Esophagus (tissue), 2 donors: ENCODE data around the gene OR5K2. TPM values are rescaled to one million over a fixed set of nuclear protein-coding genes. Genes with fewer than 3 reads are reported as not detected.

Source experiments
- H3K27ac ChIP-seq, 2 donors: one replicate each; pipeline ENCODE4 v1.5.1; 2013; ENCODE audit warnings: low read depth in 2 of 2, mild to moderate bottlenecking in 2 of 2, inconsistent platforms in 1 of 2, low read length in 1 of 2, moderate library complexity in 1 of 2
- H3K27me3 ChIP-seq, 2 donors: one replicate each; pipeline ENCODE4 v1.6.1; 2013; ENCODE audit warnings: low read length in 2 of 2, control low read depth in 1 of 2, mild to moderate bottlenecking in 1 of 2; ENCODE audit not compliant: insufficient read depth in 2 of 2, control insufficient read depth in 1 of 2
- H3K36me3 ChIP-seq, 2 donors: one replicate each; pipeline ENCODE4 v1.6.1; 2013; ENCODE audit warnings: low read length in 1 of 2; ENCODE audit not compliant: control insufficient read depth in 2 of 2, insufficient read depth in 2 of 2
- H3K4me1 ChIP-seq, 2 donors: one replicate each; pipeline ENCODE4 v1.6.1; 2013; ENCODE audit warnings: low read length in 1 of 2; ENCODE audit not compliant: control insufficient read depth in 2 of 2, insufficient read depth in 2 of 2
- H3K4me3 ChIP-seq, 2 donors: one replicate each; pipeline ENCODE4 v1.5.1; 2013; ENCODE audit warnings: low read length in 2 of 2, mild to moderate bottlenecking in 2 of 2, low read depth in 1 of 2, moderate library complexity in 1 of 2
- H3K9me3 ChIP-seq, 2 donors: one replicate each; pipeline ENCODE4 v1.6.1; 2013; ENCODE audit warnings: mild to moderate bottlenecking in 2 of 2, low read depth in 1 of 2, low read length in 1 of 2, moderate library complexity in 1 of 2; ENCODE audit not compliant: control insufficient read depth in 2 of 2, insufficient read depth in 1 of 2
- WGBS, 2 donors: extraction: QIAGEN DNeasy Blood & Tissue Kit; methylation state at CpG; one replicate each; pipeline ENCODE4 v1.1.7; 2013; 5-methylcytosine and 5-hydroxymethylcytosine counted together
- polyA plus RNA-seq, 2 donors: library from polyadenylated mRNA; stranded (reverse); fragments of 200-250 nt; gene quantifications; one replicate each; pipeline ENCODE4 v1.2.3, GENCODE V29; 2013
- donor health status: healthy with polysubstance abuse.
- donor health status: Bipolar disorder and iron deficiency.

The OR5K2 gene
- polyA plus RNA-seq = not detected

- Histone ChIP-seq H3K4me1 (no peaks in the 10 kb centered on the region), H3K27ac (no peak within 1 kb of the TSS), H3K4me3 (no peak within 1 kb of the TSS), H3K27me3 (no peaks in the 10 kb centered on the region), H3K9me3 (no peaks in the 10 kb centered on the region), H3K36me3 (no peaks in the 10 kb centered on the region)
- WGBS, 2 donors = 79 to 86% methylated on average over 2 of the region's 2 CpGs
Measured at GRCh38 chr3:98497381-98497780, at the start of gene OR5K2. Gene OR5K2 (plus strand): TSS chr3:98497681. CDS start chr3:98497681, 0 bp downstream.

- H3K4me1 ChIP-seq = no peaks in the 10 kb centered on the region
- H3K27ac ChIP-seq = peak overlapping the region in 1 of 2 donors; percentile 57
- H3K4me3 ChIP-seq = no peak overlapping the region
- no peaks in the 10 kb centered on the region for H3K27me3 ChIP-seq
- H3K9me3 ChIP-seq = peaks cover 0 to 2% of the 10 kb centered on the region in 2 donors
- 82 to 85% methylated on average over 7 of the region's 7 CpGs for WGBS, 2 donors
- no peaks in the 10 kb centered on the region for H3K36me3 ChIP-seq
Measured at GRCh38 chr3:98449606-98450193, 47.8 kb upstream of the OR5K2 start.

DNA sequence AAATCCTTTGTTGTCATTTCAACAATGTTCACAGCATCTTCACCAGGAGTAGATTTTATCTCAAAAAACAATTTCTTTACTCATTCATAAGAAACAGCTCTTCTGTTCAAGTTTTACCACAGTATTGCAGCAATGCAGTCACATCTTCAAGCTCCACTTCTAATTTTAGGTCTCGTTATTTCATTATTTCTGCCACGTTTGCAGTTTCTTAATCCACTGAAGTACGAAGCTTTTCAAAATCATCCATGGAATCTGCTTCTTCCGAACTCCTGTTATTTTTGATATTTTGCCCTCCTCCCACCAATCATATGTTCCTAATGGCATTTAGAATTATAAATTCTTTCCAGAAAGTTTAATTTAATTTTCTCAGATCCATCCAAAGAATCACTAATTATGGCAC is 47.1 kb upstream of the OR5K2 start:
- Histone ChIP-seq H3K27me3 (no peaks in the 10 kb centered on the region), H3K36me3 (no peaks in the 10 kb centered on the region), H3K27ac (no peak overlapping the region), H3K9me3 (peaks cover 0 to 2% of the 10 kb centered on the region in 2 donors), H3K4me3 (no peak overlapping the region), H3K4me1 (no peaks in the 10 kb centered on the region)
- 81 to 89% methylated on average over 4 of the region's 4 CpGs for whole genome bisulfite sequencing, 2 donors

DNA sequence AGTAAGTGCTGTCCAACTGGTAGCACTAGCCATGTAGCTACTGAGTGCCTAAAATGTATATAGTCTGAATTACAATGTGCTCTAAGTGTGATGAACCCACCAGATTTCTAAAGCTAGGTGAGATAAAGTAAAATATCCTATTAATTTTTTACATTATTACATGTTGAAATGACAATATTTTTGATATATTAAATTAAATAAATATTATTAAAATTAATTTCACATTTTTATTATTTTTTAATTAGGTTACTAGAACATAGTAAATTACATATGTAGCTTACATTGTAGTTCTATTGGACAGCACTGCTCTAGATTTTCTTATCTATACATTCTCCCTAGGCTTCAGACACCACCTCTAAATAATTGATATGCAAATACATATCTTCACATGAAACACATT is 43.7 kb upstream of the OR5K2 start:
- Histone ChIP-seq H3K36me3 (no peaks in the 10 kb centered on the region), H3K9me3 (peaks cover 0 to 2% of the 10 kb centered on the region in 2 donors), H3K27me3 (no peaks in the 10 kb centered on the region), H3K4me1 (no peaks in the 10 kb centered on the region), H3K27ac (no peak overlapping the region), H3K4me3 (no peak overlapping the region)

- WGBS, 2 donors = 80 to 88% methylated on average over 1 of the region's 1 CpG
- Histone ChIP-seq H3K4me1 (no peaks in the 10 kb centered on the region), H3K9me3 (peaks cover 0 to 2% of the 10 kb centered on the region in 2 donors), H3K27me3 (no peaks in the 10 kb centered on the region), H3K36me3 (no peaks in the 10 kb centered on the region), H3K27ac (no peak overlapping the region), H3K4me3 (no peak overlapping the region)
Measured at GRCh38 chr3:98454929-98455328, 42.6 kb upstream of the OR5K2 start.

DNA sequence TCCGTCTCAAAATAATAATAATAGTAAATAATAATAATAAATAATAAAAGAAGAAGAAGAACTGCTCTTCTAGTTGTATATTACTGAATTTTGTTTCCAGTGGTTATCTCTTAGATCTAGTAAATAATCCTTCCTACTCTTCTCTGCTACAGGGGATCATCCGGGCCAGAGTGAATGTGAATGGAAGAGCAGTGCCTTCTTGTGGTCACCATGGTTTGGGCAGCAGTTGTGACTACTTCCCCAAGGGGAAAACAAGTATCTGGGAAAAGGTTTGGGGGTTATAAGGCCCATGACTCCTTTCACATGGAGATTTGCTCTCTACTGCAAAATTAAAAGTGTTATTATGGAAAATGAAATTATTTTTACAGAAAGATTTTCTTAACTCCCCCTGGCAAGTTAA is 39.9 kb upstream of the OR5K2 start:
- 86 to 88% methylated on average over 2 of the region's 2 CpGs for WGBS, 2 donors
- Histone ChIP-seq H3K36me3 (no peaks in the 10 kb centered on the region), H3K9me3 (peaks cover 0 to 2% of the 10 kb centered on the region in 2 donors)

GRCh38 chr3:98460220-98460619 is 37.3 kb upstream of the OR5K2 start:
- no peak overlapping the region for H3K4me3 ChIP-seq
- no peaks in the 10 kb centered on the region for H3K9me3 ChIP-seq
- H3K36me3 ChIP-seq = no peaks in the 10 kb centered on the region
- no peaks in the 10 kb centered on the region for H3K4me1 ChIP-seq
- no peak overlapping the region for H3K27ac ChIP-seq
- H3K27me3 ChIP-seq = no peaks in the 10 kb centered on the region

More for the DNA sequence above, 39.9 kb upstream of the OR5K2 start:
- Histone ChIP-seq H3K27me3 (no peaks in the 10 kb centered on the region), H3K4me1 (no peaks in the 10 kb centered on the region), H3K4me3 (no peak overlapping the region), H3K27ac (no peak overlapping the region)

DNA sequence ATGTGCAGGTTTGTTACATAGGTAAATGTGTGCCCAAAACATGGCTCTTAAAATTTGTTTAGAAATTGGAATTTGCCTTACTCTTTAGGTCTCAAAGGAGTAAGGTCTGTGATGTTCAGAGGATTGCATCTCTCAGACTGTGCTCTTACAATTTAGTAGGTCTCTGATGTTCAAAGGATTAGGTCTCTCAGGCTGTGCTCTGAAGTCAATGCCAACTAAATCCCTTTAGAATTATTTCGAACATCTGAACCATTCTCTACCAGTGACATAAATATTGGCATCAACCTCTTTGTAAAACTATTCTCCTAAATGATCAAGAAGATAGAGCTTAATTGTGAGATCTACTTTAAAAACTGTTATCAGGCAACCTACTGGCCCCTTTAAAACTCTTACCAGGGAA is 34.6 kb upstream of the OR5K2 start, which contains the start of gene OR5K1:
Gene OR5K1 (plus strand): TSS at position 301 of the 400 bp plus-strand sequence. CDS start 6,376 bp downstream, outside the sequence.
- WGBS, 2 donors = 52 to 79% methylated on average over 1 of the region's 1 CpG

GRCh38 chr3:98482717-98483482 is 14.6 kb upstream of the OR5K2 start:
- WGBS, 2 donors = 49 to 54% methylated on average over 3 of the region's 3 CpGs
- peaks cover 5 to 10% of the 10 kb centered on the region in 2 donors for H3K9me3 ChIP-seq

More for the DNA sequence above, 34.6 kb upstream of the OR5K2 start, which contains the start of gene OR5K1:
- Histone ChIP-seq H3K27me3 (no peaks in the 10 kb centered on the region), H3K36me3 (no peaks in the 10 kb centered on the region), H3K27ac (no peak within 1 kb of the TSS), H3K9me3 (no peaks in the 10 kb centered on the region), H3K4me3 (no peak within 1 kb of the TSS), H3K4me1 (no peaks in the 10 kb centered on the region)

More at GRCh38 chr3:98482717-98483482, 14.6 kb upstream of the OR5K2 start:
- Histone ChIP-seq H3K27ac (no peak overlapping the region), H3K36me3 (no peaks in the 10 kb centered on the region), H3K4me1 (no peaks in the 10 kb centered on the region), H3K4me3 (no peak overlapping the region), H3K27me3 (no peaks in the 10 kb centered on the region)
